Keratinocyte (primary cell): ENCODE data around the gene FDX2. TPM values are rescaled to one million over a fixed set of nuclear protein-coding genes. Genes with fewer than 3 reads are reported as not detected.
"Not testable (repeated sequence)": the region's sequence is repeated elsewhere in the genome, so short reads cannot be mapped to it uniquely, and the experiment has no call there.

Experiments
- DNase-seq: peaks from one replicate; pipeline ENCODE4 v3.0.0-alpha.2; 2011; ENCODE audit warnings: low read depth, missing footprints, low spot score
- FAIRE-seq: peaks from 2 replicates; lab custom pipeline; 2011; peaks lifted over from hg19 to GRCh38; lab: Jason Lieb, UNC
- H2AFZ ChIP-seq: 2 replicates; pipeline ENCODE4 v1.6.0; 2012; ENCODE audit warnings: low read length, control low read depth, inconsistent platforms; ENCODE audit not compliant: control insufficient read depth
- H3K27ac ChIP-seq: 2 replicates; pipeline ENCODE4 v1.5.1; 2011; ENCODE audit warnings: low read length; ENCODE audit not compliant: control insufficient read depth, insufficient read depth
- H3K27me3 ChIP-seq: 3 replicates; pipeline ENCODE4 v1.6.0; 2011; ENCODE audit warnings: low read length; ENCODE audit not compliant: control insufficient read depth, insufficient read depth; ENCODE audit errors: extremely low read depth
- H3K36me3 ChIP-seq, 2 experiments: 2 replicates in 1 of 2; 3 replicates in 1 of 2; pipeline ENCODE4 v1.5.1; 2011; ENCODE audit warnings: low read length in 2 of 2, mild to moderate bottlenecking in 1 of 2; ENCODE audit not compliant: control insufficient read depth in 2 of 2, insufficient read depth in 2 of 2; ENCODE audit errors: extremely low read depth in 1 of 2
- H3K4me1 ChIP-seq: 3 replicates; pipeline ENCODE4 v1.5.1; 2011; ENCODE audit warnings: low read length; ENCODE audit not compliant: control insufficient read depth, insufficient read depth; ENCODE audit errors: extremely low read depth
- H3K4me2 ChIP-seq: 3 replicates; pipeline ENCODE4 v1.6.0; 2011; ENCODE audit warnings: low read depth, low read length; ENCODE audit not compliant: control insufficient read depth, insufficient read depth; ENCODE audit errors: extremely low read depth
- H3K4me3 ChIP-seq, 3 experiments: fragments of 200-600 bp in 1 of 3; sonication (generic) in 1 of 3; 2 replicates in 2 of 3; 3 replicates in 1 of 3; pipeline ENCODE4 v1.5.1; 2011 to 2016; ENCODE audit warnings: low read length in 3 of 3, mild to moderate bottlenecking in 3 of 3, control low read depth in 2 of 3, inconsistent platforms in 1 of 3, low read depth in 1 of 3, mixed read lengths in 1 of 3, mixed run types in 1 of 3, moderate library complexity in 1 of 3; ENCODE audit not compliant: control insufficient read depth in 2 of 3, insufficient read depth in 2 of 3; ENCODE audit errors: extremely low read depth in 1 of 3
- H3K79me2 ChIP-seq: 2 replicates; pipeline ENCODE4 v1.6.0; 2012; ENCODE audit warnings: low read length; ENCODE audit not compliant: control insufficient read depth, insufficient read depth
- H3K9ac ChIP-seq: 3 replicates; pipeline ENCODE4 v1.6.0; 2011; ENCODE audit warnings: low read length; ENCODE audit not compliant: control insufficient read depth, insufficient read depth; ENCODE audit errors: extremely low read depth
- H3K9me1 ChIP-seq: 3 replicates; pipeline ENCODE4 v1.6.0; 2011; ENCODE audit warnings: low read length; ENCODE audit not compliant: control insufficient read depth, insufficient read depth; ENCODE audit errors: extremely low read depth
- H3K9me3 ChIP-seq: 2 replicates; pipeline ENCODE4 v1.5.1; 2012; ENCODE audit warnings: low read depth, low read length; ENCODE audit not compliant: control insufficient read depth
- H4K20me1 ChIP-seq: 3 replicates; pipeline ENCODE4 v1.6.0; 2011; ENCODE audit warnings: low read length; ENCODE audit not compliant: control insufficient read depth, insufficient read depth; ENCODE audit errors: extremely low read depth
- EZH2 ChIP-seq: IDR thresholded peaks from one replicate; pipeline ENCODE4 v1.6.1; 2012; ENCODE audit warnings: inconsistent platforms, mild to moderate bottlenecking, low read length, moderate library complexity
- dilution Hi-C: fragments of 300-500 bp; cut with MboI; formaldehyde crosslinking; loops from one replicate; pipeline ENCODE4 v1.7.0; 2020; ENCODE audit warnings: low sequenced_read_pairs; ENCODE audit not compliant: extremely low pct_ligation_motif_present
- polyA plus RNA-seq, 5 experiments: library from polyadenylated mRNA; depleted of rRNA in 3 of 5; stranded (reverse) in 3 of 5; stranded (forward) in 1 of 5; unstranded in 1 of 5; fragments of >200 nt; gene quantifications; 1 replicate in 1 of 5; 2 replicates in 3 of 5; 3 replicates in 1 of 5; pipeline versions ENCODE4 v1.2.1 to v1.2.3, GENCODE V29; 2011 to 2012; ENCODE audit warnings: missing spikeins in 2 of 5, low read depth in 1 of 5, low replicate concordance in 1 of 5
- TF ChIP-seq, protein P1 (sequence below), 3 experiments: IDR thresholded peaks in 1 of 3; conservative IDR thresholded peaks in 1 of 3; optimal IDR thresholded peaks in 1 of 3; 2 replicates in 2 of 3; 3 replicates in 1 of 3; pipeline versions ENCODE3 to v1.5.1; 2011; ENCODE audit warnings: low read length in 3 of 3, mild to moderate bottlenecking in 3 of 3, moderate library complexity in 2 of 3, control low read depth in 1 of 3, inconsistent platforms in 1 of 3; ENCODE audit not compliant: insufficient read depth in 2 of 3; ENCODE audit errors: extremely low read depth in 1 of 3

FDX2 gene
- polyA plus RNA-seq, 1 donor (not counting 4 experiments of a cell fraction or from before 2014, with no cell fraction given), result 19.2 TPM

DNA sequence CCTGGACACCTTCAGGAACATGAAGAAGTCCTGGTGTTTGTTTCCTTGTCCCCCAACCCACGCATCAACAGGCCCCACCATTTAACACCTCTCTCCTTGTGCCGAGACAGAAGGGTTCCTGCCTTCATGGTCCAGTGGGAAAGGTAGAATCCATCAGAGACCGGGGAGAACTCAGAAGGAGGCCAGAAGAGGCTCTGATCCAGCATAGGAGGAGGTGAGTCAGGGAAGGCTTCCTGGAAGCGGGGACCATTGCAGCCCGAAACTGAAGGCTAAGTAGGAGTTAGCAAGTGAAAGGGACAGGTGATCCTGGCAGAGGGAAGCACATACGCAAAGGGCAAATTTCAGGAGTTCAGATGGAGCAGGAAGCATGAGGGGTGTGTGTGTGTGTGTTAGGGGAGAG, 23.1 kb upstream of the FDX2 start:
- Histone ChIP-seq H3K27ac (no peak overlapping the region), H4K20me1 (no peaks in the 10 kb centered on the region), H2AFZ (no peak overlapping the region), H3K79me2 (no peaks in the 10 kb centered on the region), H3K27me3 (no peaks in the 10 kb centered on the region), H3K9ac (no peak overlapping the region), H3K36me3 (no peaks in the 10 kb centered on the region), H3K9me3 (no peaks in the 10 kb centered on the region), H3K4me3 (no peak overlapping the region), H3K4me2 (no peak overlapping the region), H3K4me1 (peaks cover 8% of the 10 kb centered on the region), H3K9me1 (no peaks in the 10 kb centered on the region)
- no peak for FAIRE-seq
- TF ChIP-seq, protein P1, sequence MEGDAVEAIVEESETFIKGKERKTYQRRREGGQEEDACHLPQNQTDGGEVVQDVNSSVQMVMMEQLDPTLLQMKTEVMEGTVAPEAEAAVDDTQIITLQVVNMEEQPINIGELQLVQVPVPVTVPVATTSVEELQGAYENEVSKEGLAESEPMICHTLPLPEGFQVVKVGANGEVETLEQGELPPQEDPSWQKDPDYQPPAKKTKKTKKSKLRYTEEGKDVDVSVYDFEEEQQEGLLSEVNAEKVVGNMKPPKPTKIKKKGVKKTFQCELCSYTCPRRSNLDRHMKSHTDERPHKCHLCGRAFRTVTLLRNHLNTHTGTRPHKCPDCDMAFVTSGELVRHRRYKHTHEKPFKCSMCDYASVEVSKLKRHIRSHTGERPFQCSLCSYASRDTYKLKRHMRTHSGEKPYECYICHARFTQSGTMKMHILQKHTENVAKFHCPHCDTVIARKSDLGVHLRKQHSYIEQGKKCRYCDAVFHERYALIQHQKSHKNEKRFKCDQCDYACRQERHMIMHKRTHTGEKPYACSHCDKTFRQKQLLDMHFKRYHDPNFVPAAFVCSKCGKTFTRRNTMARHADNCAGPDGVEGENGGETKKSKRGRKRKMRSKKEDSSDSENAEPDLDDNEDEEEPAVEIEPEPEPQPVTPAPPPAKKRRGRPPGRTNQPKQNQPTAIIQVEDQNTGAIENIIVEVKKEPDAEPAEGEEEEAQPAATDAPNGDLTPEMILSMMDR (optimal IDR thresholded peaks at IDR 0.05 in 1 of 3, IDR thresholded peaks at IDR 0.05 in 1 of 3, conservative IDR thresholded peaks at IDR 0.05 in 1 of 3; ENCODE audit: extremely low read depth in 1 of 3, insufficient read depth in 2 of 3, low read length in 3 of 3), result no peak
- TF ChIP-seq EZH2, result no peak
- dilution Hi-C loops, result no loop called here
- DNase-seq, result no peak

DNA sequence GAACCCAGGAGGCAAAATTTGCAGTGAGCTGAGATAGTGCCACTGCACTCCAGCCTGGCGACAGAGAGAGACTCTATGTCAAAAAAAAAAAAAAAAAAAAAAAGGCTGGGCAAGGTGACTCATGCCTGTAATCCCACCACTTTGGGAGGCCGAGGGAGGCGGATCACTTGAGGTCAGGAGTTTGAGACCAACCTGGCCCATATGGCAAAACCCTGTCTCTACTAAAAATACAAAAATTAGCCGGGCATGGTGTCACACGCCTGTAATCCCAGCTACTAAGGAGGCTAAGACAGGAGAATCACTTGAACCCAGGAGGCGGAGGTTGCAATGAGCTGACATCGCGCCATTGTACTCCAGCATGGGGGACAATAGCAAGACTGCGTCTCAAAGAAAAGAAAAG, 20.9 kb upstream of the FDX2 start:
- dilution Hi-C loops, H2AFZ ChIP-seq, H3K9ac ChIP-seq, H3K4me3 ChIP-seq, H3K27ac ChIP-seq, DNase-seq, FAIRE-seq, H3K9me1 ChIP-seq, H3K36me3 ChIP-seq, H3K27me3 ChIP-seq, H3K4me2 ChIP-seq, H4K20me1 ChIP-seq, H3K9me3 ChIP-seq: not testable (repeated sequence)
- peaks cover 13% of the 10 kb centered on the region for H3K79me2 ChIP-seq
- peaks cover 19% of the 10 kb centered on the region for H3K4me1 ChIP-seq

DNA sequence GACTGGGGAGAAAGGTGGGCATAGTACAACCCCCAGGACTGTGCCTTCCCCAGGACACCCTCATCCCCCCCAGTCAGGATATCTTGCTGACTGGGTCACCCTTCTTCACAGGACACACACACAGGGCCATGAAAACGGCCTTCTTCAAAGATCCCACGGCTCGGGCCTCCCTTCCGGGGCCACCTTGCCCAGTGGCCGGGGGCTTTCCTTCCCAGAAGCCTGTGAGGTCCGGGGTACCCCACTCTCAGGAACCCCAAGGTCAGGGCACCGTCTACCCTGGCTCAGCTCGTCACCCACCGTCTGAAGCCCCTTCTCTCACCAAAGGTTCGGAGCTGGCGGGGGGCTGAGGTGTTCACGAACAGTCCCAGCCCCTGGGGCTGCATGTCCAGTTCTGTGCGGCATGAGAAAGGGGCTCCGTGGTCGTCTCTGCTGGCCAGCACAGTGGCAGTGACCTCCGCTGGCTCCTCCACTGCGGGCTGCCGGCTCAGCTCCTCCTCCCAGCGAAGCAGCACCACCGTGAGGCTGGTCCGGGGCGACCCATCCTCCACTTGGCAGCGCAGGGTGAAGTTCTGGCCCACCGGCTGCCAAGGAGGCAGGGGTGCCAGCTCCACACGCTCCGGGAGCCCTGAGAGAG, 19.7 kb upstream of the FDX2 start:
- Histone ChIP-seq H3K4me1 (peaks cover 19% of the 10 kb centered on the region), H3K9me3 (no peaks in the 10 kb centered on the region), H3K27ac (no peak overlapping the region), H3K79me2 (peaks cover 22% of the 10 kb centered on the region), H3K36me3 (peaks cover 0 to 2% of the 10 kb centered on the region in 2 experiments), H3K27me3 (no peaks in the 10 kb centered on the region), H3K4me3 (peak overlapping the region in 1 of 3 experiments; percentile 92), H2AFZ (no peak overlapping the region), H3K9me1 (no peaks in the 10 kb centered on the region), H3K4me2 (no peak overlapping the region), H3K9ac (no peak overlapping the region), H4K20me1 (no peaks in the 10 kb centered on the region)
- FAIRE-seq, result no peak
- TF ChIP-seq, protein P1 (optimal IDR thresholded peaks at IDR 0.05 in 1 of 3, IDR thresholded peaks at IDR 0.05 in 1 of 3, conservative IDR thresholded peaks at IDR 0.05 in 1 of 3; ENCODE audit: extremely low read depth in 1 of 3, insufficient read depth in 2 of 3, low read length in 3 of 3), result no peak
- no peak for TF ChIP-seq EZH2
- DNase-seq, result no peak
- dilution Hi-C loops, result no loop called here
